Hepatocyte (in vitro differentiated cells): ENCODE results near the gene NPW. TPM values are rescaled to one million over a fixed set of nuclear protein-coding genes. Genes with fewer than 3 reads are reported as not detected.

Experiments used
- DNase-seq: peaks from one replicate; pipeline ENCODE4 v3.0.0-alpha.2; 2016; ENCODE audit warnings: low spot score
- H2AFZ ChIP-seq: fragments of 200-600 bp; sonication (generic); 2 replicates; pipeline ENCODE4 v1.6.0; 2016; ENCODE audit warnings: antibody characterized with exemption, mild to moderate bottlenecking
- H3K27ac ChIP-seq: fragments of 200-600 bp; sonication (generic); 2 replicates; pipeline ENCODE4 v1.5.1; 2016; ENCODE audit warnings: mild to moderate bottlenecking
- H3K27me3 ChIP-seq: fragments of 200-600 bp; sonication (generic); 2 replicates; pipeline ENCODE4 v1.6.1; 2016
- H3K36me3 ChIP-seq: fragments of 200-600 bp; sonication (generic); replicated peaks from 2 replicates; pipeline ENCODE4 v1.5.1; 2016; ENCODE audit warnings: low read depth; ENCODE audit not compliant: insufficient read depth
- H3K4me1 ChIP-seq: fragments of 200-600 bp; sonication (generic); 2 replicates; pipeline ENCODE4 v1.5.1; 2016; ENCODE audit warnings: mild to moderate bottlenecking, moderate library complexity; ENCODE audit not compliant: insufficient read depth
- H3K4me2 ChIP-seq: fragments of 200-600 bp; sonication (generic); 2 replicates; pipeline ENCODE4 v1.6.0; 2016
- H3K4me3 ChIP-seq: fragments of 200-600 bp; sonication (generic); 2 replicates; pipeline ENCODE4 v1.5.1; 2016; ENCODE audit warnings: mild to moderate bottlenecking
- H3K79me2 ChIP-seq: fragments of 200-600 bp; sonication (generic); 2 replicates; pipeline ENCODE4 v1.6.0; 2017; ENCODE audit warnings: mild to moderate bottlenecking
- H3K9me2 ChIP-seq: fragments of 200-600 bp; sonication (generic); replicated peaks from 2 replicates; pipeline ENCODE4 v1.6.0; 2017; ENCODE audit warnings: mild to moderate bottlenecking; ENCODE audit not compliant: insufficient read depth
- H3K9me3 ChIP-seq: fragments of 200-600 bp; sonication (generic); 2 replicates; pipeline ENCODE4 v1.5.1; 2016; ENCODE audit warnings: low read depth, mild to moderate bottlenecking
- H4K20me1 ChIP-seq: fragments of 200-600 bp; sonication (generic); 2 replicates; pipeline ENCODE4 v1.6.0; 2016; ENCODE audit warnings: mild to moderate bottlenecking; ENCODE audit not compliant: insufficient read depth, poor library complexity, severe bottlenecking
- CTCF ChIP-seq: fragments of 200-600 bp; sonication (generic); IDR thresholded peaks from 2 replicates; pipeline ENCODE4 v1.5.1; 2016; ENCODE audit warnings: antibody characterized with exemption, mild to moderate bottlenecking; ENCODE audit not compliant: poor library complexity
- EZH2 ChIP-seq: fragments of 200-600 bp; sonication (generic); IDR thresholded peaks from 2 replicates; pipeline ENCODE4 v1.6.1; 2016; ENCODE audit warnings: antibody characterized with exemption, mild to moderate bottlenecking, borderline replicate concordance
- EZH2phosphoT487 ChIP-seq: fragments of 200-600 bp; sonication (generic); IDR thresholded peaks from one replicate; pipeline ENCODE4 v1.6.1; 2018; ENCODE audit warnings: antibody characterized with exemption, mild to moderate bottlenecking, low read depth, moderate library complexity; ENCODE audit not compliant: unreplicated experiment, severe bottlenecking
- WGBS: methylation state at CpG from one replicate; pipeline ENCODE4 v1.1.6; 2016; ENCODE audit warnings: low lambda C conversion rate; ENCODE audit errors: missing lambda C conversion rate; 5-methylcytosine and 5-hydroxymethylcytosine counted together
- polyA plus RNA-seq: library from polyadenylated mRNA; unstranded; fragments of >200 nt; fragmentation: Nextera tagmentation; extraction: Ambion mirVana; gene quantifications from 2 replicates; pipeline ENCODE4 v1.2.1, GENCODE V29; 2016
- total RNA-seq: library from RNA; depleted of rRNA; stranded (reverse); fragments of >200 nt; gene quantifications from 2 replicates; pipeline ENCODE4 v1.2.3, GENCODE V29; 2014

NPW gene
- total and polyA plus RNA-seq, 2 experiments from 2014 or later, result 2.7 to 45.2 TPM

DNA sequence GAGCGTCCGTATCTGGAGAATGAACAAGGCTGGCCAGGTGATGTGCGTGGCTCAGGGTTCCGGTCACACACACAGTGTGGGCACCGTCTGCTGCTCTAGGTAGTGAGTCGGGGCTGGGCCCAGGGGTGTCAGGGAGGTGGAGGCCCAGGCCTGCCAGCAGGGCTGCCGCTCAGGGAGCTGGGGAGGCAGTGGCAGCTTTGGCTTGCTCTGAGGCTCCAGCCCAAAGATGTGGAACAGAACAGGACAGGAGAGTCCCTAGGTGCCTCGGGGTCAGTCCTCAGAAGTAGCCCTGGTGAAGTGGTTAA lies 43.4 kb upstream of the NPW start:
- no peaks in the 10 kb centered on the region for H3K36me3 ChIP-seq
- DNase-seq, result no peak
- no peaks in the 10 kb centered on the region for H3K9me2 ChIP-seq
- no peak overlapping the region for H2AFZ ChIP-seq
- no peak overlapping the region for H3K4me2 ChIP-seq
- H3K4me3 ChIP-seq, result no peak overlapping the region
- peaks cover 27% of the 10 kb centered on the region for H3K27me3 ChIP-seq
- TF ChIP-seq CTCF, result no peak
- no peak for TF ChIP-seq EZH2phosphoT487
- no peak for TF ChIP-seq EZH2
- no peak overlapping the region for H3K27ac ChIP-seq
- WGBS, result over 99% methylated on average over 8 of the region's 8 CpGs
- H4K20me1 ChIP-seq, result no peaks in the 10 kb centered on the region
- H3K79me2 ChIP-seq, result peaks cover 22% of the 10 kb centered on the region
- no peaks in the 10 kb centered on the region for H3K9me3 ChIP-seq
- H3K4me1 ChIP-seq, result peaks cover 18% of the 10 kb centered on the region

- Histone ChIP-seq H3K27me3 (peaks cover 37% of the 10 kb centered on the region), H3K79me2 (peaks cover 19% of the 10 kb centered on the region), H4K20me1 (no peaks in the 10 kb centered on the region), H2AFZ (no peak overlapping the region), H3K4me1 (peaks cover 16% of the 10 kb centered on the region), H3K9me2 (no peaks in the 10 kb centered on the region), H3K9me3 (no peaks in the 10 kb centered on the region), H3K27ac (no peak overlapping the region), H3K36me3 (no peaks in the 10 kb centered on the region), H3K4me2 (no peak overlapping the region), H3K4me3 (no peak overlapping the region)
- 94% methylated on average over 26 of the region's 33 CpGs for WGBS
- TF ChIP-seq EZH2phosphoT487 (no peak), CTCF (no peak), EZH2 (no peak)
- DNase-seq, result no peak
Measured at GRCh38 chr16:1976951-1977874, 42.4 kb upstream of the NPW start.

- H3K4me2 ChIP-seq, result no peak overlapping the region
- no peaks in the 10 kb centered on the region for H3K9me2 ChIP-seq
- no peaks in the 10 kb centered on the region for H4K20me1 ChIP-seq
- H3K4me1 ChIP-seq, result peaks cover 13% of the 10 kb centered on the region
- no peak for DNase-seq
- WGBS, result 97% methylated on average over 18 of the region's 18 CpGs
- no peak overlapping the region for H3K27ac ChIP-seq
- TF ChIP-seq EZH2 (no peak), CTCF (no peak), EZH2phosphoT487 (no peak)
- H3K79me2 ChIP-seq, result peaks cover 13% of the 10 kb centered on the region
- no peak overlapping the region for H3K4me3 ChIP-seq
- H3K9me3 ChIP-seq, result no peaks in the 10 kb centered on the region
- H3K36me3 ChIP-seq, result no peaks in the 10 kb centered on the region
- H3K27me3 ChIP-seq, result peaks cover 39% of the 10 kb centered on the region
- no peak overlapping the region for H2AFZ ChIP-seq
Measured at GRCh38 chr16:1977875-1978268, 41.7 kb upstream of the NPW start.
